HL-60 (cell line): ENCODE measurements around the gene NAXE.

Experiments used
- CTCF ChIP-seq: IDR thresholded peaks from one replicate; pipeline ENCODE4 v1.5.1; 2011; ENCODE audit warnings: low read length, control low read depth, inconsistent platforms; ENCODE audit not compliant: insufficient read depth
- GABPA ChIP-seq: IDR thresholded peaks from 2 replicates; pipeline ENCODE4 v1.6.1; 2012; ENCODE audit warnings: low read depth
- POLR2AphosphoS5 ChIP-seq: IDR thresholded peaks from 2 replicates; pipeline ENCODE4 v1.6.1; 2012; ENCODE audit warnings: low read depth
- TF ChIP-seq, protein P1 (sequence below): IDR thresholded peaks from 2 replicates; pipeline ENCODE4 v1.6.1; 2012; ENCODE audit warnings: low read depth; ENCODE audit not compliant: insufficient replicate concordance

DNA sequence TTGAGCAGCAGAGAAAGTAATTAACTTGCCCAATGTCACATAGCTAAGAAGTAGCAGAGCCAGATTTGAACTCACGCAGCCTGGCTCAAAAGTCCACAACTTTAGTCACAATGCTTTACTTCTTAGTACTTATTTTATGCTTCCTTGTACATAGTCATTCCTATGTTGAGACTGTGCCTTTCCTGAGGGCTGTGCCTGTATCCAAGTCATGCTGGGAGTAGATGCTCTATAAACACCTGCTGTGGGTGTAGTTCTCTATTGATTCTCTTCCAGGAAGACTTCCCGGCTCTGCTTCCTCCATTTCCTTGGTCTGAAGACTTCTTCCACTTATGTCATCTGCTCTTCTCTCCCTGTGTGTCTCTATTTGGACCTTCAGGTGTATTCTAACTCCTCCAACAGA, 35.9 kb upstream of the NAXE start:
- TF ChIP-seq GABPA, result no peak
- no peak for TF ChIP-seq CTCF
- TF ChIP-seq, protein P1, sequence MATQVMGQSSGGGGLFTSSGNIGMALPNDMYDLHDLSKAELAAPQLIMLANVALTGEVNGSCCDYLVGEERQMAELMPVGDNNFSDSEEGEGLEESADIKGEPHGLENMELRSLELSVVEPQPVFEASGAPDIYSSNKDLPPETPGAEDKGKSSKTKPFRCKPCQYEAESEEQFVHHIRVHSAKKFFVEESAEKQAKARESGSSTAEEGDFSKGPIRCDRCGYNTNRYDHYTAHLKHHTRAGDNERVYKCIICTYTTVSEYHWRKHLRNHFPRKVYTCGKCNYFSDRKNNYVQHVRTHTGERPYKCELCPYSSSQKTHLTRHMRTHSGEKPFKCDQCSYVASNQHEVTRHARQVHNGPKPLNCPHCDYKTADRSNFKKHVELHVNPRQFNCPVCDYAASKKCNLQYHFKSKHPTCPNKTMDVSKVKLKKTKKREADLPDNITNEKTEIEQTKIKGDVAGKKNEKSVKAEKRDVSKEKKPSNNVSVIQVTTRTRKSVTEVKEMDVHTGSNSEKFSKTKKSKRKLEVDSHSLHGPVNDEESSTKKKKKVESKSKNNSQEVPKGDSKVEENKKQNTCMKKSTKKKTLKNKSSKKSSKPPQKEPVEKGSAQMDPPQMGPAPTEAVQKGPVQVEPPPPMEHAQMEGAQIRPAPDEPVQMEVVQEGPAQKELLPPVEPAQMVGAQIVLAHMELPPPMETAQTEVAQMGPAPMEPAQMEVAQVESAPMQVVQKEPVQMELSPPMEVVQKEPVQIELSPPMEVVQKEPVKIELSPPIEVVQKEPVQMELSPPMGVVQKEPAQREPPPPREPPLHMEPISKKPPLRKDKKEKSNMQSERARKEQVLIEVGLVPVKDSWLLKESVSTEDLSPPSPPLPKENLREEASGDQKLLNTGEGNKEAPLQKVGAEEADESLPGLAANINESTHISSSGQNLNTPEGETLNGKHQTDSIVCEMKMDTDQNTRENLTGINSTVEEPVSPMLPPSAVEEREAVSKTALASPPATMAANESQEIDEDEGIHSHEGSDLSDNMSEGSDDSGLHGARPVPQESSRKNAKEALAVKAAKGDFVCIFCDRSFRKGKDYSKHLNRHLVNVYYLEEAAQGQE, result no peak
- TF ChIP-seq POLR2AphosphoS5, result no peak
